ENCODE measurements around the gene TEX264.
A peak's percentile ranks its signal among the peaks of the same experiment; 100 is the strongest.
"Not testable (repeated sequence)": the region's sequence is repeated elsewhere in the genome, so short reads cannot be mapped to it uniquely, and the experiment has no call there.

The TEX264 gene

GRCh38 chr3:51670823-51671733, at the start of gene TEX264:
TSS of gene TEX264 (plus strand) at chr3:51671252. CDS start at chr3:51674305, 3,053 bp downstream.
- peak; percentile 76 for DNase-seq

DNA sequence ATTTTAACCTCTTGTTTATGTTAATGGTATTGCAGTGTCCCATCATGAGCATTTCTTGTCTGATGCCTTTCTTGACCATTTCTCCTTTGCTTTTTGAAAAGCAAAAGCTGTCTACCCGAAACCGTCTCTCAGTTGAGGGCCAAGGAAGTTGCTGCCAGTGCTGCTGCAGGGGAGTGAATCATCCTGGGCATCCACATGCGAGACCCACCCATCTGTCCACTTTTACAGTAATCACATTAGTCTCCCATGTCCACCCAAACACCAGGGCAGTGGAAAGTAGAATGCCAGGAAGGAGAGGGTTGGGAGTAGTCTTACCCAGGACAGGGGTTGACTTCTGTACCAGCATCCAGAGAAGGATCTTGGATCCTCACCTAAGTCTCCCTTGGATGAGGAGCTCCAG, 48.6 kb upstream of the TEX264 start:
- no peak for DNase-seq

DNA sequence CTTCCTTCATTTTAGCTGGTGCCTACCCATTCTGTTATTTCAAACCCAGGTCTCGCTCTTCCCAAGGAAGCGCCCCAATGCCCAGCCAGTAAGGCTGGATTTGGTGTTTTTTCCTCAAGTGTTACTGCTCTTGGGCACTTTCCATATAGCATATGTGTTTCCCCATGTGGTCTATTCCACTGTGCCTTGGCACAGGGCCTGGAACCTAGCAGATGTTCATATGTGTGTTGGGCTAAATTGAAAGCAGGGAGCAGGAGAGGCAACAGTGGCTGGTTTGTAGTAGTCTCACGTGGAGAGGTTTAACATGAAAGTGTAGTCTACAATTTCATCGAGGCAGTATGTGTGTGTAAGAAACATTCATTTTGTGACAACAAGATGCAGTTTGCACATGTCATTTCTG, 48.2 kb upstream of the TEX264 start:
- DNase-seq, result no peak

- no peak for DNase-seq
Measured at GRCh38 chr3:51630513-51630912, 40.5 kb upstream of the TEX264 start.

GRCh38 chr3:51637144-51637940, 33.7 kb upstream of the TEX264 start:
- DNase-seq, result no peak

DNA sequence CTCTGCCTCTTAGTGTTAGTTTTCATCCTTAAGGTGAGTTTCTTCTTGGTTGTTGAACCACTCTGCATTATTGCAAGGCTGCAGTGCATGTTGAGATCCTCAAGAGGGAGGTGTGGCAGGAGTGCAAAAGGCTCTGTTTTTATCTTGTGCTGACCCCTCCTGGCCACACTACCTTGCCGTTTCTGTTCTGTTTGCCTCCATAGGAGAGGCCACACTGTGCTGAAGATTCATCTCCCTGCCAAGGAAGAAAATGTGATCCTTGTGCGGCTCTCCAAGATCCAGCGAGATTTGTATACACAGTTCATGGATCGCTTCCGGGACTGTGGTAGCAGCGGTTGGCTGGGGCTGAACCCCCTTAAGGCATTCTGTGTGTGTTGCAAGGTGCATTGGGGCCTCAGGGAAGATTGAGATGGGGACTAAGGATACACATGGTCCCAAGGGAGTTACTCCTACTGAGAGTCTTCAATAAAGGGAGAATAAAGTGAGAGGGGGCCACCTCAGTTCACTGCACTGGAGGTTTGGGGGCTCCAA, 33.0 kb upstream of the TEX264 start:
- DNase-seq, result no peak

DNA sequence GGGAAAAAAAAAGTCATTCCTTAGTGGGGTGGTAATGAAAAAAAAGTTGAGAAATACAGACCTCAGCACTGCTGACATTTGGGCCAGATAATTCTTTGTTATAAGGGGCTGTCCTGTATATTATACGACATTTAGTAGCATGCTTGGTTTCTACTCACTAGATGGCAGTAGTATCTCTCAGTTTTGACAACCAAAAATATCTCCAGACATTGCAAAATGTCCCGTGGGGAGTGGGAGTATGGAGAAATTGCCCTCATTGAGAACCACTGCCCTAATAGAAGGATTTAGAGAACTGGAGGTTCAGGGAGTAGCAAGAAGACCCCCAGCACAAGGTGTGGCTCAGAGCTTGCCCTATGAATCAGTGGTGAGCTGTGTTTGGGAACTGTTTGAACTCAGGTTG, 28.6 kb upstream of the TEX264 start:
- DNase-seq, result no peak

DNA sequence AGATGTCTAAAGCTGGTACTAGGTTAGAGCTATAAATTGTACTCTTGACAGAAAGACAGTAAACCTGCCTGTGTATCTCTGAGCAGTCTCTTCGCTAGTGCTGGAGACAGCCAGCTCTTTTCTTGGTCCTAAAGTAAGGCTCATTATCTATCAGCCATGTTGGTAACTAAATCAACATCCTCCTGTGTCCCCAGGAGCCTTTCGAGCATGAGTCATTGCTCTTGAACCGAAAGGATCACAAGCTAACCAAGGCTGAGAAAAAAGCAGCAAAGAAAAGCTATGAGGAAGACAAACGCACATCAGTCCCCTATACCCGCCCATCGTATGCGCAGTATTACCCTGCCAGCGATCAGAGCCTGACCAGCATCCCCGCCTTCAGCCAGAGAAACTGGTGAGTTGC, 25.0 kb upstream of the TEX264 start:
- DNase-seq, result no peak

- DNase-seq, result not testable (repeated sequence)
Measured at GRCh38 chr3:51652103-51652502, 18.9 kb upstream of the TEX264 start.

DNA sequence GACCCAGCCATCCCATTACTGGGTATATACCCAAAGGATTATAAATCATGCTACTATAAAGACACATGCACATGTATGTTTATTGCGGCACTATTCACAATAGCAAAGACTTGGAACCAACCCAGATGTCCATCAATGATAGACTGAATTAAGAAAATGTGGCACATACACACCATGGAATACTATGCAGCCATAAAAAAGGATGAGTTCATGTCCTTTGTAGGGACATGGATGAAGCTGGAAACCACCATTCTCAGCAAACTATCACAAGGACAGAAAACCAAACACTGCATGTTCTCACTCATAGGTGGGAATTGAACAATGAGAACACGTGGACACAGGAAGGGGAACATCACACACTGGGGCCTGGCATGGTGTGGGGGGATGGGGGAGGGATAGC, 17.6 kb upstream of the TEX264 start:
- DNase-seq, result not testable (repeated sequence)

DNA sequence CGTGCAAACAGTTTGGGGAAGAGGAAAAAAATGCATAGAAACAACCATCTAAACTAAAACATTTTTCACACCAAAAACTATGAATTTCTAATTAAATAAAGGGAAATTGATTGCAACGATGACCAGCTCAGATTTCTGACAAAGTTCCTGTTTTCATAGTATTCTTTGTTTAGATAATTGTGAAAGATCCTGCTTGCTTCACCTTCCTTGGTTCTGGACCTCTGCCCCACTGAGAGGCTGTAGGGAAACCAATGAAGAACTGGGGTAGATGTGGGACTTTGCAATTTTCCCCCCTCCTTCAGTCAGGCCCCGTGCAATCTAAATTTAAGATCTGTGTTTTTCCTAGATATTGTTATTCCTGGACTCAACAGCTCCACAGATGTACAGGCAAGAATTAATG, 13.8 kb upstream of the TEX264 start:
- DNase-seq, result no peak

DNA sequence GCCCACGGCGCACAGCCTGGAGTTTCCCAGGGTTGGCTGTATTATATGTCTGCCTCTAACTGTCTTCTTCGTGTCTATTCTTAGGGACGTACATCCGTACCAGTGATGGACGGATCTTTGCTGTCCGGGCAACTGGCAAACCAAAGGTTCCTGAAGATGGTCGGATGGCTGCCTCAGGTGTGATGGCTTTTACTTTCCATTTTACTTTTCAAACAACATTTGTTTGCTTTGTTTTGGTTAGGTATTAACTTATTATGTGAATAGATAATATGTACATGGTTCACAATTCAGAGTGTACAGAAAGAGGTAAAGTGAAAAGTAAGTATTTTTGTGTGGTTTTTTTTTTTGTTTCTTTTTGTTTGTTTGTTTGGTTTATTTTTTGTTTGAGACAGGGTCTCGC, 11.1 kb upstream of the TEX264 start:
- no peak for DNase-seq

GRCh38 chr3:51662456-51662855, 8.6 kb upstream of the TEX264 start:
- no peak for DNase-seq

DNA sequence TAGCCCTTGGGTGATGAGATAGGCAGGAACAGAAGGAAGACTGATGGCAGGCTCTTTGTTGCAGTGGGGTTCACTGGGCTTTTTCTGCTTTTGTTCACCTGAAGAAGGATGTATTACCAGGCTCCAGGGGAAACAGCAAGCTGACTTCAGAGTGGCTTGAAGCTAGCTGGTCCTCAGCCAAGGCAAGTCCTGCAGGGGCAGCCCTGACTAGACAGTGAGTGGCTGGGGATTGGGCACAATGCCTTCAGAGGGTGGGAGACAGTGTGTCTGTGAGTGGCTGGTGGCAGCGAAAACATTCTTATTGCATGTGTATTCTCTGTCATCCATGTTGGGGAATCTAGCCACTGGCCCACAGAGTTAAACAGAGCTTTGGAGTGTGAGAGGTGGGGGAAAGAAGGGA, 2.3 kb upstream of the TEX264 start:
- no peak for DNase-seq

GRCh38 chr3:51669241-51670052, 1.6 kb upstream of the TEX264 start:
- DNase-seq, result peak; percentile 13

GRCh38 chr3:51670053-51670822, 814 bp upstream of the TEX264 start:
- DNase-seq, result no peak

- DNase-seq, result peak; percentile 14
Measured at GRCh38 chr3:51671734-51672475, 853 bp downstream of the TEX264 start.

DNA sequence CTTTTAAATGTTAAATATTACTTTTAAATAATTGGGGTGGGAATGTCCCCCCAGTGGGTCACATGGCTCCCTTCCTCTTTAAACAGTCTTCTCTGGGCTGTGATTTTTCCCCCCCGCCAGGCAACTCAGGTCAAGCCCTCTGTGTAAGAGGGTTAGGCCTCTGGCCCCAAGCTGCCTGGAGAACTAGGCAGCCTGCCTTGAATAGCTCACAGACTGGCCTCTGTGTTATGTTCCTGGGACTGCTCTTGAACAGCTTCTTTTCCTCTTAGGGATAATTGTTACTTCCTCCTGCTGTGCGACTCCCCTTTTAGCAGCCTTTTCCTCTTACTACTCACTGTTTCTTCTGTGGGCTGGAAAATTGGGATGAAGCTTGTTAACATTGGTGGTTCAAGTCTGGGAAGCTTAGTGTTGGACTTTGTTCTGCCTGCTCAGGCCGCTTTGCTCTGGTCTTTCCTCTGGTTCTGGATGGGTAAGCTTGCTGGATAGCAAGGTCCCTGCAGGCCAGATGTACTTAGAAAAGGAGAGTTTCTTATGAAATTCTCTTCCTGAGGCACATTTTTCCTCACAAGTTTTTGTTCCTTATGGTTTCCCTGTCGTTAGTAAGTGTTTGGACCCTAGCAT, 2.2 kb downstream of the TEX264 start:
- DNase-seq, result no peak

DNA sequence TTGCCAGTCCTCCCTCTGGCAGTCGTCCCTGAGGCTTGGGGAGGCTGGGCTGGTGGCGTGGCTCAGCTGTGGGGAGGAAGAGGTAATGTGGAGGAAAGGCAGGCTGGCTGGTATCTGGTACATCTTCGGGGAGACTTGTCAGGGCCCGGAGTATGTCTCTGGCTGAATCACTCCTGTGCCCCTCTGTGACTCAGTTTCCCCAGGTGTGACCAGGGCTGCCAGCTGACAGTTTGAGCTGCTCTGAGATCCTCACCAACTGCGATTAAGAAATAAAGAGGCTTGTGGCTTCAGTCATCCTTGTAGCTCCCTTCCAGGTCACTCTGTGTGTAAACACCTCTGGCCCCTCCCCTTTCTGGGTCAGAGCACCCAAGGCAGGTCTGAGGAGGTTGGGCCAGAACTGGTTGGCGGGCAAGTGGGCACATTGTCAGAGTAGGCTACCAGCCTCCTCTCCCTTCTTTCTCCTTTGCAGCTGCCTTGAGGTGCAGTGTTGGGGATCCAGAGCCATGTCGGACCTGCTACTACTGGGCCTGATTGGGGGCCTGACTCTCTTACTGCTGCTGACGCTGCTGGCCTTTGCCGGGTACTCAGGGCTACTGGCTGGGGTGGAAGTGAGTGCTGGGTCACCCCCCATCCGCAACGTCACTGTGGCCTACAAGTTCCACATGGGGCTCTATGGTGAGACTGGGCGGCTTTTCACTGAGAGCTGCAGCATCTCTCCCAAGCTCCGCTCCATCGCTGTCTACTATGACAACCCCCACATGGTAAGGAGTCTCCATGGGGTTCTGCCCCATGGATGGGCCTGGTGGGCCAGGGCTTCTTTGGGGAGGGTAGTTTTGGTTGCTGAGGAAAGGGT, 3.0 kb downstream of the TEX264 start:
- no peak for DNase-seq

DNA sequence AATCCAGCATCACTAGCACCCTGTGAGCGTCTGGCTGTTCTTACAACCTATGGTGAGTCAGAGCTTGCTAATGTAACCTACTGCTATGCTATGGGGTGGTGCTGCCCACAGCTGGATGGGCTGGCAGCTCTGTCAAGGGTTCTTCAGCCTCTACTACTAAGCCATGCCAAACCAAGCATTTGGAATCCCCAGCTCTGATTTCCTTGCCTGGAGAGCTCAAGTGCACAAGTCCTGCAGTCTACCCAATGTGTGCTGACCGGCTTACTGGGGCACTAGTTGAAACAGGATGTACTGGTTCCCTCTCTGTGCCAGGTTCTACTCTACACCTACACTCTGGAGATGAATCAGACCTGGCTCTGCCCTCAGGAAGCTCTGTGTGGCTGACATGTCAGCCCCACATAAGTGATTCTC, 4.2 kb downstream of the TEX264 start:
- no peak for DNase-seq

Measured in NCI-H774 (cell line).